NCI-H774 (cell line): Measurements from ENCODE around the gene CABLES1.
"Not testable (repeated sequence)": the region's sequence is repeated elsewhere in the genome, so short reads cannot be mapped to it uniquely, and the experiment has no call there.

Experiments used
- DNase-seq: peaks from one replicate; lab custom pipeline; 2025; lab: John Stamatoyannopoulos, UW

CABLES1 gene

DNA sequence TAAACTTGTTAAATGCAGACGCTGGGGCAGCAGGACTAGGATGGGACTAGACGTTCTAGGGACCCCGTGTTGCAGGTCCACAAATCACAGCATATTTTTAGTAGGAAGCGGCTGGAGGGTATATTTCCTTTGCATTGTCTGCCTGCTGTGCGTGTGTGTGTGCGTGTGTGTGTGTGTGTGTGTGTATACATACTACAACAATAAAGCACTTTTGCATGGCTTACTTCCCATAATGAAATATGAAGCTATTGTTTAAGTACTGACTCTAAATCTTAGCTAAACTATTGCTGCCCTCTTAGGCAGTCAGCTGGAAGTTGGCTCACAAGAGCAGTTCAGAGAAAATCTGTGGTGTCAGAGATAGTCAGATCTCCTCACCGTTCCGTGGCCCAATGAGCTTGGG is 133.4 kb downstream of the CABLES1 start:
- no peak for DNase-seq

DNA sequence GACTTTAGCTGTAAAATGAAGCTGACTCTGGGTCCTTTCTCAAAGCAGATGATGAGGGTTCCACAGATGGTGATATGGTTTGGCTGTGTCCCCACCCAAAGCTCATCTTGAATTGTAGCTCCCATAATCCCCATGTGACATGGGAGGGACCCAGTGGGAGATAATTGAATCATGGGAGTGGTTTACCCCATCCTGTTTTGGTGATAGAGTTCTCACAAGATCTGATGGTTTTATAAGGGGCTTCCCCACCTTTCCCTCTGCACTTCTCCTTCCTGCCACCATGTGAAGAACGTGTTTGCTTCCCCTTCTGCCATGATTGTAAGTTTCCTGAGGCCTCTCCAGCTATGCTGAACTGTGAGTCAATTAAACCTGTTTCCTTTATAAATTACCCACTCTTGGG is 133.8 kb downstream of the CABLES1 start:
- DNase-seq = not testable (repeated sequence)

DNA sequence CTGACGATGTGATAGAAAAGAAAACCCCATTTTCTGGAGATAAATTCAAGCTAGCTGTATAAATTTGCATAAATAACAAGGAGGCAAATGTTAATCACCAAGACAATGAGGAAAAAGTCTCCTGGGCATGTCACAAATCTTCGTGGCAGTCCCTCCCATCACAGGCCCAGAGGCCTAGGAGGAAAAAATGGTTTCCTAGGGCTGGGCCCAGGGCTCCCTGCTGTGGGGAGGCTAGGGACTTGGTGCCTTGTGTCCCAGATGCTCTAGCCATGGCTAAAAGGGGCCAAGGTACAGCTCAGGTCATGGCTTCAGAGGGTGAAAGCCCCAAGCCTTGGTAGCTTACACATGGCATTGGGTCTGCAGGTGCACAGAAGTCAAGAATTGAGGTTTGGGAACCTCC is 134.6 kb downstream of the CABLES1 start:
- no peak for DNase-seq

DNA sequence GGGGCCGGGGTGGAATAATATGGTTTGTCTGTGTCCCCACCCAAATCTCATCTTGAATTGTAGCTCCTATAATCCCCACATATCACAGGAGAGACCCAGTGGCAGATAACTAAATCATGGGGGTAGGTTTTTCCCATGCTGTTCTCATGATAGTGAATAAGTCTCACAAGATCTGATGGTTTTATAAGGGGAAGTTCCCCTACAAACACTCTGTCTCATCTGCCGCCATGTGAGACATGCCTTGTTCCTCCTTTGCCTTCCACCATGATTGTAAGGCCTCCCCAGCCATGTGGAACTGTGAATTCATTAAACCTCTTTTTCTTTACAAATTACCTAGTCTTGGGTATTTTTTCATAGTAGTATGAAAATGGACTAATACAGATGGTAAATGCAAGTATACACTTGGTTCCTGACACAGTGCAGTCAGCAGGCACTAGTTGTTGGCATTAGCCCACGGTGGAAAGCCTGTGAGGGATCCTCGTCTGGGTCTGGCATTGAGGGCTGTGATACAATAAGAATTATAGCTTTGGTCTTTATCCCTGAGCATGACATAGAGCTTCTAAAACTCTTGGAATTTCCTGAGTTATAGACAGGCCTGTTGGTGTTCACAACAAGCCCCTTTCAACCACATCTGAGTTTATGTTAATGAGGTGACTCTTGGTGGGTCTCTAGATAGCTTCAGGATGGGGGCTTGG is 135.8 kb downstream of the CABLES1 start:
- DNase-seq = no peak

DNA sequence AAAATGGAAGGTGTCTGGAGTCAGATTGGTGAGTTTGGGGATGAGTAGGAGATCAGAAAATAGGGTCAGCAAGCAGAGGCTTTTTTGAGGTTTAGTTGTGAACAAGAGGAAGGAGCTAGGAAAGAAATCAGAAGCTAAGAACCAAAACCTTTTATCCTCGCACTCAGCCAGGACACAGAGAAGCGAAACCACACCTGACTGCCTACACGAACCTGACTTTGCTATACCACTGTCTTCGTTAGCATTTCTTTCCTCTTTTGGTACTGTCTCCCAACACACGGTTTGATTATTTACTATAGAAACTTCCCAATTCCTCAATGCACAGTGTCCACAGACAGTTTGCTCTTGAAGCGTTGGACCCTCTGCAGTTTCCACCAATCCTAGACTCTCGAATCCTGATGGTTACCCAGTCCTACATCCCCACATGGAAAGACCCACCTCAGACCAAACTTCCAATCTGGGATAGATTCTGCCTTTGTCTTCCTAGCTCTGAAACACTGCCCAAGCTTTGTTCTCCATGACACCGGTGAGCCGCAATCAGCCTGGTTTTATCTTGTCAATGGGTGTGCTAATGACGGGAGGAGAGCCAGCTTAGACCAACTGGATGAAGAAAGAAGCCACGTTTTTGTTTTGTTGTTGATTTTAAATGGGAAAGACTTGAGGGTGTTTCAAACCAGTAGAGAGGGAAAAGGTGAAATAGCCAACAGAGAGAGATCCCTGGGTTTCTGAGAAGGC is 137.4 kb downstream of the CABLES1 start:
- DNase-seq = no peak

DNA sequence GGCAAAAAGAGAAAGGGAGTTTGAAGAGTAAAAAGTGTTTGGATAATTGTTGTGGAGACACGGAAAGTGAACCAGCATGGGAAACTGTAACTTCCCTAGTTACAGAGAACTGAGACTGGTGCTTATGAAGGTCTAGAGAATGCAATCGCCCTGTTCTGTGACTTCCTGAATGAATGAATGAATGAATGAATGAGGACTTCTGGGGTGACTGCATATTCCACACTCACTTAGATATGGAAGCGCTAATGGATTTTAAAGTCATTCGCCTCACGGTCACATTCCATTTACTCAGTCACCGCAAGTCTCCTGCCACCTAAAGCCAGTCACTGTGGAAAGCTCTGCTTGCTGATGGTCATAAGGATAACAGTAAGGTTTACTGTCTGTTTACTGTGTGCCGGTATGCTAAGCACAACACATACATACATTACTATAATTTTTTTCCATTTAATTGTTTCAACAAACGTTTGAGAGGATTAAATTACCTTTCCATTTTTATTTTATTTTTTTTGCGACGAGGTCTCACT is 138.2 kb downstream of the CABLES1 start:
- DNase-seq = no peak

DNA sequence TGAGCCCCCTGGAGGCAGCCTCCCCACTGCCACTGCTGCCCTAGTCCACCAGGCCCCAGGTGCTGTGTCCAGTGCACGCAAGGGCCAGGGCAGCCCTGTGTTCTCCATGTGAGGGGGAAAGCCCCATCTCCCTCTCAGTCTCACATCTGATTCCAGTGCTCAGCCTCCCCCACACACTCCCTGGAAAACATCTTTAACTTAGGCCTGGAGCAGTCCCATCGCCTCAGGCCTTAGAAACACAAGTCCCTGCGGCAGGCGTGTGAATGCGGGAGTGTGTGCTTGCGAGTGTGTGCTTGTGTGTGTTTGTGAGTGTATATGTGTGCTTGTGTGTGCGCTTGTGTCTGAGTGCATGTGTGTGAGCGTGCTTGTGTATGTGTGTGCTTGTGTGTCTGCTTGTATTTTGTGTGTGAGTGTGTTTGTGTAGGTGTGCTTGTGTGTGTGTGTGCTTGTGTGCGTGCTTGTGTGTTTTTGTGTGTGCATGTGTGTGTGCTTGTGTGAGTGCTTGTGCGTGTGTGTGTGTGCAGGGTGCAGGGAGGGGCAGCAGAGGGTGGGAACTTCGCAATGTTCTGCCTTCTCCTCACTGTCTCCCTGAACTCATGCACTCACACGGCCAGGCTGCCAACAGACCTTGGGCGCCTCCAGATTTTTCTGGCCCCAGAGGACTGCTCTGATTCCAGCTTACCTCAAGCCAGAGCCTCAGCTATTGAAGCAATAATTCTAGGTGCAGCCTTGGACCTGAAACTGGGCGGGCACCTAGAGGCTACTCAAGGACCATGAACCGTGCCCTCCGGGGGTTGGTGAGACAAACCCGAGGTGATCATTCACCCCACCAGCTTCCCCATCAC is 139.6 kb downstream of the CABLES1 start:
- DNase-seq = no peak

DNA sequence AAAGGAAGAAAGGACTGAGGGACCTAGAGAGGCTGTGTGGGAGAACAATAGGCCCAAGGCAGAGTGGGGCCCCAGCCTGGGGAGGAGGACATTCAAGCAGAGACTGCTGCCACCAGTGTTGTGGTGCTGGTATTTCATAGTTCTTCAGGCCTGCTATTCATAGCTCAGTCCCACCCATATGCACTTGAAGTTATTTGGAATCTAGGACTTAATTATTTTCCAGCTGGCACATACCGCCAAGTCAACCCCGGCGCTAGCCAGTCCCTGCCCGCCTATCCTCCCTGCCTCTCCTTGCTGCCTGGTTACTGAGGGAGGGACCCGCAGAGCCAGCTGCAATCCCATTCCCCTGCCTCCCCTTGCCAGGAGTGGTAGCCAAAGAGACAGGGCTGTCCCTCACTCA is 141.2 kb downstream of the CABLES1 start:
- no peak for DNase-seq

DNA sequence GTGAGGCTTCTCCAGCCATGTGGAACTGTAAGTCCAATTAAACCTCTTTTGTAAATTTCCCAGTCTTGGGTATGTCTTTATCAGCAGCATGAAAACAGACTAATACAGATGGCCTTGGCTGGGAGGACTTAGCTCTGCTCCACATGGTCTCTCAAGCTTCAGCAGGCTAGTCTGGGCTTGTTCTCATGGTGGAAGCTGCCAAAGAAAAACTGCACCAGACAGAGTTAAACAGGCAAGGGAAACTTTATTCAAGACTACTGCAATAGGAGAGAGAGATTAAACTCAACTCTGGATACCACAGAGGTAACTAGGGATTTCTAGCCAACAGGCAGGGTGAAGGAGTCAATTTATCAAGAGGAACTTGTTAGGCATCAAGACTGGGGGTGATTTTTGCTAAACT is 142.1 kb downstream of the CABLES1 start:
- no peak for DNase-seq

DNA sequence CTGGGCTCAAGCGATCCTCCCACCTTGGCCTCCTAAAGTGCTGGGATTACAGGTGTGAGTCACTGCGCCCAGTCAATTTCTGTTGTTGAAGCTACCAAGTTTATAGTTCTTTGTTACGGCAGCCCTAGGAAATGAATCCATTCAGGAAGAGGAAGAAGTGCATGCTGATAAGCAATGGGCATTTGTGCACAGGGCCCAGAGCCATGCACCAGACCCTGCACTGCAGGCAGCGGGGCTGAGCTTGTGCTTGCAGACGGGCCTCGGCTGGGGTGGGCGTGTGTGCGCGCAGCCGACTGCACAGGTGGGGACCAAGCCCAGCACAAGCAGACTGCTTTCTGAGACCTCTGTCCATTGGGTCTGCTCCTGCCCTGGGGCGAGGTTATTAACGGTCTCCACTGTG is 144.6 kb downstream of the CABLES1 start:
- DNase-seq = no peak

DNA sequence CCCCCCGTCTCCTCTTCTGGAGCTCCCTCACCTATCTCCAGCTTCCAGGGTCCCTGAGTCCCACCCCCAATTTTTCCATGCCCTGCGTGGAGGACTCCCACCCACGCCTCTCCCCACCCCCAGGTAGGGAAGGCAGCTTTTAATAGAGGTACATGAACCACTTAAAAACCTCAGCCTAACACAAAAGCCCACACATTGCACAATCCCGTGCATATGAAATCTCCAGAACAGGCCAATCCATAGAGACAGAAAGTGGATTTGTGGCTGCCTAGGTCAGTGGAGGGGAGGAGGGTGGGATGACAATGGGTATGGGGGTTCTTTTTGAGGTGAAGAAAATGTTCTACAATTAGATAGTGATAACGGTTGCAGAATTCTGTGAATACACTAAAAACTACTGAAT is 145.6 kb downstream of the CABLES1 start:
- DNase-seq = no peak

DNA sequence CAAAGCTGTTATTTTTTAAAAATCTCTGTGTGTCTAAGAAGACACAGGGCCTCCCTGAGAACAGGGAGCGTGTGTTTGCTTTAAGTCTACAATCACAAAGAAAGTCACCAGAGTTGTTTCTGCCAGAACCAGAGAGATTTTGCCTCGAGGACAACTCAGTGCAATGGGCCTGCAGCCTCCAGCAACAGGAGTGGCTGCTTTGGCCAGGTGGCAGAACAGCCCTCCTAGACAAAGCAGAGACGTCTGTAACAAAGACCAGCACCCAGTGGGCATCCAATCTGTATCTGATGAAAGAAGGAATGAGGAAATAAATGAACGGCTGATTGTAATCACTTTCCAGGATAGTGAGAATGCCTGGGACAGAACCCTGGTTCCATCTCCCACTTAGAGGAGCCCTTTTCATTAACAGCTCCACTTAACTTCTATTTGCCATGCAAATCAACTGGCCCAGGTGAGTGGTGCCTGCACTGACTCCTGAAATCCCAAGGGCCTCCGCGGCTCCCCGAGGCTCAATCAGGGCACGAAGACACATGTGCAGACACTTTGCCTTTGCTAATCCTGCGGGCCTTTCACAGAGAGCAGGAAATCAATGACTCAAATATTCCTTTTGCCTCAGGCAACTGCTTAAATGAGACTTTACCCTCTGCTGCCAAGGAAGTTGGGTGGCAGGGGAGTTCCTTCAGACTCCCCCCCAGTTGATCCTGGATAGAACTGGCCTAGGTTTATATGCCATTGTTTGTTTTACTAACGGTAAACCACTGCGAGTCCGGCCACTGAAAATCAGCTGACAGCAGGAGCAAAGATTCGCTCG is 146.5 kb downstream of the CABLES1 start:
- DNase-seq = no peak

DNA sequence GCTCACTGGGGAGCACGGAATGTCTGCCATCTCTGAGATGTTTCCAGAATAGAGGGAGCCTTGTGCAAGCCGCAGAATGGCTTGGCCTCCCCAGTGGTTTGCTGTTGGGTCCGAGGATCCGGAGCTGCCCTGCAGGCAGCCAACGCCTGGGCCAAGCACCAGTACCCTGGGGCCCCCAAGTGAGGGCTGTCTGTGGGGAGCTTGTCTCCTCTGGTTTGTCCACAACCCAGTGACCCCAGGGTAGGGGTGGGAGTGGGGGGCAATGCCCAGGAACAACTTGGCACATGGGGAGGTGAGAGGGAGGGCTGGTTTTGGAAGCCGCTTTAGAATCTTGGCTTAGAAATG is 147.1 kb downstream of the CABLES1 start:
- no peak for DNase-seq

DNA sequence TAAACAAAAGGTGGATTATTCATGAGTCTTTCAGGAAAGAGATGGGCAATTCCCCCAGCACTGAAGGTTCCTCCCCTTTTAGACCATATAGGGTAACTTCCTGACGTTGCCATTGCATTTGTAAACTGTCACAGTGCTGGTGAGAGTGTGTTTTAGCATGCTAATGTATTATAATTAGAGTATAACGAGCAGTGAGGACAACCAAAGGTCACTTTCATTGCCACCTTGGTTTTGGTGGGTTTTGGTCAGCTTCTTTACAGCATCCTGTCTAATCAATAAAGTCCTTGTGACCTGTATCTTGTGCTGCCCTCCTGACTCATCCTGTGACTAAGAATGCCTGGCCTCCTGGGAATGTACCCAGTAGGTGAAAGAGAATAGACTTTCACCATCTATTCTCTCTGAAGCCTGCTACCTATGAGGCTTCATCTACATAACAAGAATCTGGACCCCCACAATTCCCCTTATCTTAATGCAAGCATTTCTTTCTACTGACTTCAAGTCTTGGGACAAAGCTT is 148.7 kb downstream of the CABLES1 start:
- no peak for DNase-seq

DNA sequence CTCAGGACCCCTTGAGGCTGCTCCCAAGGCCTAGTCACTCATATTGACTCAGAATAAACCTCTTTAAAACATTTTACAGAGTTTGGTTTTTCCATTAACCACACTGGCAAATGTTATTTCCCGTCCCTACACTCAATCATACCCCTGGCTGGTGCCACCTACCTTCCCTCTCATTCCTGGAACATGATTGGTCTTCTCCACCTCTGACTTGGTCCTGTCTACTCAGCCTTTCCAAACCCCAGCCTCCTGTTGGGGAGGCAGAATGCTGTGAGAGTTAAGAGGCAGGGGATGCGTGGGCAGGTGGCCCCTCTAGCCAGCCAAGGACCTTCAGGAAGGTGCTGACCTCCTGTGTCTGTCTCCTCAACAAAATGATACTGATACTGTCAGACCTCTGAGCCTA is 149.3 kb downstream of the CABLES1 start:
- DNase-seq = no peak

DNA sequence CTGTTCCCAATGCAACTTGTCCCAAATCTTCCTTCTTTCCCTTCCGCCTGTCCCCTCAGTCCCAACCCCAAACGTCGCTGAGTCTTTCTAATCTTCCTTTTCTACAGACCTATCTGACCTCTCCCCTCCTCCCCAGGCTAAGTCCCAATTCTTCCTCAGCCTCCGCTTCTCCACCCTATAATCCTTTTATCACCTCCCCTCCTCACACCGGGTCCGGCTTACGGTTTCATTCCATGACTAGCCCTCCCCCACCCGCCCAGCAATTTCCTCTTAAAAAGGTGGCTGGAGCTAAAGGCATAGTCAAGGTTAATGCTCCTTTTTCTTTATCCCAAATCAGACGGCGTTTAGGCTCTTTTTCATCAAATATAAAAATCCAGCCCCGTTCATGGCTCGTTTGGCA is 150.3 kb downstream of the CABLES1 start:
- DNase-seq = not testable (repeated sequence)

DNA sequence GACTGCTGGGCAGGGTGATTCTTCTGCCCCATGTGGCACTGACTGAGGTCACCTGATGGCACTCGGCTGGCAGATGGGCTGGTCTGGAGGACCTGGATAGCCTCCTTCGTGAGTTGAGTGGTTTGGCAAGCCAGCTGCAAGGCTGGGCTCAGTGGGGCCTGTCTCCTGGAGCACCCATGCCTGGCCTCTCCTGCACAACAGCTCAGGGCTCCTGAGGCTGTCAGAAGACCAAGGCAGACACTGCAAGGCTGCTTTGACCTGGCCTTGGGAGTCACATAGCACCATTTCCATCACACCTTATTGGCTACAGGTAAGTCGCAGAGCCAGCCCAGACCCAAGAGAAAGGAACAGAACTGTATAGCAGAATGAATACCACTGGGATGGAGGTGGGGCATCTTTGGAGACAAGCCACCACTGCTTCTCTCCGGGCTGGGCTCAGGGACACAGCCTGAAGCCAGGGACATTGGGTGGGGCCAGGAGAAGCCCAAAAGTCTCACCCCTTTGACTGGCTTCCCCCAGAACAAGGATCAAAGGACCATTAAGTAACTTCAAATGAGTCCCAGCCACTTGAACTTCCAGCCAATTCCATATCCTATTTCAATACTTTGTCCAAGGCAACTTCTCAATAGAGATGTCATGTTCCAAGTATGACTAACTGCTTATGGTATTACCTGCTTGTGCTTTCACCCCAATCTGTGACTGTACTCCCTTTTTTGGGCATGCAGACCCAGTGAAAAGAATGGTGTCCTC is 156.3 kb downstream of the CABLES1 start:
- DNase-seq = no peak

DNA sequence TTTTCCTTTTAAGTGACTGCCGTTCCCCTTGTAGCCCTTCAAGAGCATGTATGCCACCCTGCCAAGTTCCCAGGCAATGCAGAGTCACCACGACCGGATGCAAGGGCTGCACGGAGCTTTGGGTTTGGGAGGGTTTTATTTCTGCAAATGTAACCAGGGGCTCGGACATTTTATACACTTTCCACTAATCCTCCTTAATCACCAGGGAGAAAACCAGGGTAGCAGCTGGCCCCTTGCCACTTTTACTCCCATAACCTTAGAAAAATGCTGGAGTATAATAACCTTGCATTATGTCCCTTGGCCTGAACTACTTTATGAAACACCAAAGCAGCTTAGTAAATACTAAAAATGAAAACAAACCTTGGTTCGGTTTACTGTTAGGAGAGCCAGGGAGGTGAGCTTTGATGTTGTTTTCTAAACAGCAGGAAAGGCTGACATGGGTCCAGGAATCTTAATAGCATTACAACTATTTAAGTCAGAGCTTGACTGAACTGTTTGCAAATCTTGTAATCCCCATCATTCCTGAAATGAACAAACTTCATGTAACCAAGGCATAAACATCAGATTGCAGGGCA is 165.0 kb downstream of the CABLES1 start:
- no peak for DNase-seq

DNA sequence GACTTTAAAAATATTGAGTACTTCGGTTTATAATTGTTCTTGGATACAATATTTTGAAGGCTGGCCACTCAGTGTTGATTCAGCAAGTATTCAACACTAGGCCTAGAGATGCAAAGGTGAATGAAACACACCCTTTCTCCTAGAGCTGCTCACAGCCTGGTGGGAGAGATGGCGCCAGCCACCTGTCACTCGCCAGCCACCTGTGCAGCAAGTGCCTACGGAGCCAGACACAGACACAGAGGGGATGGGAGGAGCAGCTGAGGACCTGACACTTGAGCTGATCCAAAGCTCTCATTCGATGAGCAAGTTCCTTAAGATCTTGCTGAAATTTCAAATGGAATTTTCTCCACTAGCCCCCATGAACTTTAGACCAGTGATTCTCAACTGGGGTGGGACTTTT is 166.7 kb downstream of the CABLES1 start:
- peak; percentile 37 for DNase-seq

DNA sequence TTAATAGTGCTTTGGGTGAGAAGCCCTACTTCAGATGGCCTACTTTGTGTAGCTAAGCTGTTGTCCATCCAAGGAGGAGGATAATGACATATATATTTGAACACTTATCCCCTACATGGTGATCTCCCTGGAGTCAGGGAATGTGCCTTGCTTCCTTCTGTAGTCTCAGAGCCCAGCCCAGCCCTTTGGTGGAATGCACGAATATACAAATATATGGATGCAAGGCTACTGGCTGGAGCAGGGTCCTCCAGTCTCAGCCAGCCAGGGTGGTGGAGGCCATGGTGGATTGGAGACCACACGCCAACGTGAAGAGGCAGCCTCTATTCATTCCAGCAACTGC is 167.2 kb downstream of the CABLES1 start:
- no peak for DNase-seq
